NCI-H2171 treated with DMSO at 0.1 percent for 48 hours (cell line): ENCODE results near the gene ENOX1.

Source experiments
- DNase-seq: peaks from one replicate; lab custom pipeline; 2025; lab: John Stamatoyannopoulos, UW

Gene ENOX1

DNA sequence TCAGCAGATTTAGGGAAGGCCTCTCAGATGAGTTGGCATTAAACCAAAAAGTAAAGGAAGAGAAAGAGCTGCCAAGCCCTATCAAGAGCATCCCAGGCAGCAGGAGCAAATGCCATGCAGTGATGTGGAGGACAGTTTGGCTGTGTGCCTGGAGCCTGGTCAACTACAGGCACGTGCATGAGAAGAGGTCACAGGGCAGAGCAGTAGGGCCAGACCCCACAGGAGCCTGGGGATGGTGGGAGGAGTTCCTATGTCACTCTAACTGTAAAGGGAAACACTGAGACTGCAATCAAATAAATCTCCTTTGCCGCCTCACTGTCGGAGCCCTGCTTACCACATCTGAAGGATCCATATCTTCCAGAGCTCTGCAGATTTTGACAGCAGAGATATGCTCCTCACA is 240.5 kb downstream of the ENOX1 start:
- DNase-seq, result no peak

DNA sequence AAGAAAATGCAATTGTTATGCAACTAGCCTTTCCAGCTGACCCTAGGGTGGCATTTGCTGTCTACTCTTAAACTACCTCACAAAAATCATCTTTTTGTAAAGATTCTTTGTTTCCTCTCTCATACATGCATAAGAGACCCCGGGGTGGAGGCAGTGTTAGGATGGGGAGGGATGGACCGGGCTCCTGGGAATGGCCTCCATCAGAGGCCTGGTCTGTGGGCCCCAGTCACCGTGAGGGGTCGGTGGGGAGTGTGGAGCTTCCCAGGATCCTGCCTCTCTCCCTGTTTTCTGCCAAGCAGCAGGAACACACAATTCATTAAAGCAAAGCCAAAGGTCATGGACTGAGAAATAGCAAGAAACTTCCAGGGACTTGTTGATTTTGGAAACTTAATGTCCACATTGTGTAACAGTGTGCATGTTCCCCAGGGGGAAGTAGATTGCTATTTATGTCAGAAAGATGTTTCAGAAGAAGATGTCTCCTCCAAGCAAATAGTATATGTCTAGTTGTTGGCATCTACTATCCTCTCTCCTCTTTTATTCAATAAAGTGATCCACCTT is 241.4 kb downstream of the ENOX1 start:
- no peak for DNase-seq

DNA sequence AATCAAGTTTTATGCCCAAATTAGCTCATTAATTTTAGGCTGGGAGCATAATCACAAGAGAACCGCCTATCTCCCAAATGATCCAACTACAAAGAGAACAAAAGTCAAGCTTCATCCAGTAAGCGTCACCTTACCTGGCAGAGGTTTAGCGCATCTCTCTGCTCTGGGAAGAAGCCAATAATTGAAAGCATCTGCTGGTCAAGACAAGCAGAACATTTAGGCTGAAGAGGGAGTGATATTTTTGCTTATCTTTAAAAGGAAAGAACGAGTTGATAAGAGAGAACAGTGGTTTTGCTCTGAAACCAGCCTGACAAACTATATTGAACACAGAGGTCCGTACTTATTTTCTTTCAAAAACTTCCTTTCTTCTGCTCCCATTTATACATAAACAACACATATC is 242.1 kb downstream of the ENOX1 start:
- no peak for DNase-seq

DNA sequence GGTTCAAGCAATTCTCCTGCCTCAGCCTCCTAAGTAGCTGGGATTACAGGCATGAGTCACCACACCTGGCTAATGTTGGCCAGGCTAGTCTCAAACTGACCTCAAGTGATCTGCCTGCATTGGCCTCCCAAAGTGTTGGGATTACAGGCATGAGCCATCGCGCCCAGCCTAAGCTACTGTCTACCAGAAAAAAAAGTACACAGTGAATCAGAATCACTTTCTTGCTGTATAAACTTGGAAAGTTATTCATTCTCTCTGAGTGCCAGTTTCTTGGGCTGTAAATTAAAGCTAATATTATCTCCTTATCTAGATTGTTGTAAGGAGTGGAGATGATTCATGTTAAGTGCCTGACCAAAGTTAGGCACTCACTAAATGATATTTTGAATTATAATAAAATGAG is 242.8 kb downstream of the ENOX1 start:
- no peak for DNase-seq

DNA sequence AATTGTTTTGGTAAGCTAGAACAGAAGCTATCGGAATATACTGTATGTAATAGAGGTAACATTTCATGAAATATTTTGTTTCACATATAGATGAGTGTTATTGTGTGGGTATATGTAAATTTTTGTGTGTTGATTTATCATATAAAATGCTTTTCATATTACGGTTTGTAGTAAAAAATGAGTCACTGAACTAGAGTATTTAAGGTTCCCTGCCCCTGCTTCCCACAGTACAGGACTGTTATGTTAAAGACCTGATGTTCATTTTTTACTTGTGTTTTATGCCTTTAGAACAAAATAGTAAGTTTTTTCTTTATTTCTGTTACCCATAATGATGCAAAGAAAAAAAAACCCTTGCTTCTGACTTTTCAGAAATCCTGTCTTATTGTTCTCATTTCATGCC is 243.4 kb downstream of the ENOX1 start:
- no peak for DNase-seq

DNA sequence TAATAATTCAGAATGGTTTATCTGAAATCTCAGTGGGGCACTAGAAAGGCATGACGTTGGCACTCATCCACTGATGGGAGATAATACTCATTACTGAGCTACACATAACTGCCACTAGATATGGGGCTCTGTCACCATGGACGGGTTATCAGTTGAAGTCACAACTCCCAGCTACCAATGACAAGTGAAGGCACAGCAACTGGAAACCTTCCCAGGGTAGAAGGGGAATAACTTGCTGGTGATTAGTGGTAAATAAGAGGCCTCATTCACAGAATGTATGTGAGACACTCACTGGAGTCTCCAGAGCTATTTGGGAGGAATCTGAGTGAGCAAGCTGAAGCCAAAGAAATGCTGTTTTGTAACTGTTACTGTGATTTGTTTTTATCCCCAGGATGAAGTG is 249.6 kb downstream of the ENOX1 start:
- no peak for DNase-seq

DNA sequence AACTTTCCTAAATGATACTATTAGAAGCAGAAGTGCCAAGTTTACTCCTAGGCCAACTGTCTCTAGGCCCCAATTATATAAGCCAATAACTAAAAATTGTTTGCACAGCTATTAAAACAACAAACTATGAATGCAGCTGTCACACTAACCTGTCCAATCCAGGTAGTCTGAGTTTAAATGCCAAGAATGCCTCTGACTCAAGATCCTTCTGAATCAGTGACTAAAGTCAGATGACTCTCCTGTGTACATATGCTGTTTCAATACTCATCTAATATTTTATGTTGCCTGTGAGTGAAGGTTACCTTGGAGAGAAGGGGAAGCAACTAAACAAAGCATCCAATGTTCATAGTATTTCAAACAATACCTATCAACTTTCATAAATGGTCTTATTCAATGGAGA is 257.0 kb downstream of the ENOX1 start:
- no peak for DNase-seq

DNA sequence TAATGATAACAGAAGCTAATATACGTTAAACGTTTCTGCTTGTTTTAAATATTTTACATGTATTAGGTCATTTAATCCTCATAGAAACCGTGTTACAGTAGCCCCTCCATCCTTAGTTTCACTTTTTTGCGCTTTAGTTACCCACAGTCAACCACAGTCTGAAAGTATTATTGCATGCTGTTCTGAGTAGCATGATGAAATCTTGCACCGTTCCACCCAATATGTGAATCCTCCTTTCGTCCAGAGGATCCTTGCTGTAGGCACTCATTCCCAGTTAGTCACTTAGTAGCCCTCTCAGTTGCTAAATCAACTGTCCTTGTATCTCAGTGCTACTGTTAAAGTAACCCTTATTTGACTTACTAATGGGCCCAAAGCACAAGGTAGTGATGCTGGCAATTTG is 257.8 kb downstream of the ENOX1 start:
- DNase-seq, result no peak

DNA sequence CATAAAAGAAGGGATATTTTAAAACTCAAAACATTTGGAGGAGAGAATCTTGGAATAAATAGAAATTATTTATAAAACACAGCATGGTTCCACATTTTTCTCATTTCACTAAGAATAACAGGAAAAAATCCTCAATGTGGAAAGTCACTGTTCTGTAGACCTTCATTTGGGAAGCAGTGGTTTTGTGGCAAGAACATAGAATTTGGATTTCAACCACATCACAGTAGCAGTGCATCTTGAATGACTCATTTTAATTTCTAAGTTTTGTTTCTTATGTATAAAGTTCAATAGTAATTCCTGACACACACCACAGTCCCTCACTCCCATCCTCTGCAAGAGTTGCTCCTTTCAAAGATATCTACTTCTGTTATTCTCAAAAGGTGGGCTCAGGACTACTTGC is 264.0 kb downstream of the ENOX1 start:
- no peak for DNase-seq

DNA sequence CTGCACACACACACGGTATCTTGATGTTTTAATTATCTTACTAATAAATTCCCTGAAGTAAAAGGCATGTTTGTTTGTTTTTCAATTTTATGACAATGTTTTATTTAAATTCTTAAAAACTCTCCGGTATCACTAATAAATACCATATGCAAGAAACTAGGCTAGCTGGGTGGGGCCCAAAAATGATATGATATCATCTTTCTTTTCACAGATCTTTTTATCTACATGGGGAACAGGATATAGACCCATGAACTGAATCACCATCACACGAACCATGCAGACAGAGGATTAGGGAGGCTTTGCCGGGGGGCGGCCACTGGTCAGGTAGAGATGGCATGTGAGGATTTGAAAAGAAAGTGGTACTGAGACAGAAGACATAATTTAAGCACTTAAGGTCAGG is 266.4 kb downstream of the ENOX1 start:
- no peak for DNase-seq

DNA sequence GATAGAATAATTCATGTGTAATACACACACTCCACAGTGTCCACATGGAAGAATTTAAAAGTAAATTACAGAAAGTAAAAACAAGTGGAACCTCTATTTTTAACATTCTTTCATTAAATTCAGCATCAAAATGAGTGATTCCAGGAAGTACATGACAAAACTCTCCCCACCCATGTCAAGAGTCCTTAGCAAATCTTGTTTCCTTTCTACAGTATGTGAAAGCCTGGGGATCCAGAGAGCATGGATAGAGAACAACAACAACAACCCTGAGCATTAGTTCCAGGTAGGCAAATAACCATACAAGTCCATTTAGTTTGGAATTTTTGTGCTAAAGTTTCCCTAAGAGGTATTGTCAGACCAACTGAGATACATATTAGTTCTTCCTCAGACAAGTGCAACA is 267.9 kb downstream of the ENOX1 start:
- no peak for DNase-seq

DNA sequence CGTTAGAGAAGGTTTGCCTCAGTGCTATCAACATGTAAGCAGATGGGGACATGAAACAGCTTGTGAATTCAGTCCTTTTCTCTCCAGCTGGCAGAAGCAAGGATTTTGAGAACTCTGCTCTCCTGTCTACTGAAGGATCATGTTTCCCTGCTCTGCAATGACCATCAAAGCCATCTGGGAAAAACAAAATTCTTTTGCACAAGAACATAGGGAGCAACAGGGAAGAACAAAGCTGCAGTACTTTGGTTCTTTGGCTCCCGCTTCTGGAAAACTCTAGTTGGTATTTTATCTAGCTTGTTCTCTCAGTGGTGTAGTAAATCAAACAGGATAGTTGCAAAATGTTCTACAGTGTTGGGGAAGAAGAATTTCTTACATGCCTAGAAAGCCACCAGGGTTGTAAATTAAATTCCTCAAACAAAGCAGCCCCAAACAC is 270.4 kb downstream of the ENOX1 start:
- peak; percentile 87 for DNase-seq

DNA sequence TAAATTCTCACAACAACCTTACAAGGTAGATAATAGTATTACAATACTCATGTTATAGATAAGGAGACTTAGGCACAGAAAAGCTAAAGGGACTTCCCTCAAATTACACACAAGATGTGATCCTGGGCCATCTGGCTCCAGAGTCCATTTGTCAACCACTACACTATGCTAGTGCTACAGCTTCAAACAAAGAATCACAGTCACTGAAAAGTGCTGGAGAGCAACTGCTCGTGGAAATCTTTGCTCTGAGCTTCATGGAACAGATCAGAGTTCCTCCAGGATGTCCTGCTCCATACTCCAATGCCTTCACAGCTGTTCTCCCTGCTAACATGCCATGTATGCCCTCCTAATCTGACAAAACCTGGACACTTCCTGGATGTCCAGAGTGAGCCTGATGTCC is 271.2 kb downstream of the ENOX1 start:
- peak; percentile 5 for DNase-seq

DNA sequence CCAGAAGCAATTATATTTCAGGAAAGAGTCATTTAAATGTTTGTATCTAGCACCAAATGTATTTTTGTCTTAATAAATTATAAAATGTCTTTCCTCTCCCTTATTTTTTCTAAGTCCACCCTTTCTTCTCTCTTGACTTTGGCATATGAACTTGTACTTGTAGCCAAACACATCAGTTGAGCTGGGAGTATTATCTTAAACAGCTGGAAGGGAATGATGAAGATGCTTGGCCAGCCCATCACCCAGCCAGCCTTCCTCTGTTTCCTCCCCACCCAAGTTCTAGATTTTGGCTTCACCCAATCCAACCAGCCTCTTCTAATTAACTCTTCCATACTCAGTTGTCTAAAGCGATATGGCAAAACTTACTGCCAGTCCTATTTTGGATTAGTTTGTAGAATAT is 272.5 kb downstream of the ENOX1 start:
- no peak for DNase-seq

DNA sequence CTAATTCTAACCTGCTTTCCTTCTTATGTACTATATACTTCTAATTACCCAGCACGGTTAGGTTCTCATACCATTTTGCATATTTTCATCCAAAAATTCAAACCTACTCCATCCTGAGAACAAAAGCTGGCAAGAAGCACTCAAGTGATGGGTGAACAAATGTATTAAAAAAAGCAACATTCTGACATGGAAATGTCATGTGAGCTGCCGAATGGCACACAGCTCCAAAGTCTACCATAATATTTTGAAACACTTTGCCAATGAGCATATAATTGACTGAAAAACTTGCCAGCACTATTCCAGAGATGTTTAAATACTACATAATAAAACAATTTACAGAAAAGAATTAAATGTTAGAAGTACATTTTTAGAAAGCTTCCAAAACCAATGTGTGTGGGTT is 274.6 kb downstream of the ENOX1 start:
- no peak for DNase-seq

DNA sequence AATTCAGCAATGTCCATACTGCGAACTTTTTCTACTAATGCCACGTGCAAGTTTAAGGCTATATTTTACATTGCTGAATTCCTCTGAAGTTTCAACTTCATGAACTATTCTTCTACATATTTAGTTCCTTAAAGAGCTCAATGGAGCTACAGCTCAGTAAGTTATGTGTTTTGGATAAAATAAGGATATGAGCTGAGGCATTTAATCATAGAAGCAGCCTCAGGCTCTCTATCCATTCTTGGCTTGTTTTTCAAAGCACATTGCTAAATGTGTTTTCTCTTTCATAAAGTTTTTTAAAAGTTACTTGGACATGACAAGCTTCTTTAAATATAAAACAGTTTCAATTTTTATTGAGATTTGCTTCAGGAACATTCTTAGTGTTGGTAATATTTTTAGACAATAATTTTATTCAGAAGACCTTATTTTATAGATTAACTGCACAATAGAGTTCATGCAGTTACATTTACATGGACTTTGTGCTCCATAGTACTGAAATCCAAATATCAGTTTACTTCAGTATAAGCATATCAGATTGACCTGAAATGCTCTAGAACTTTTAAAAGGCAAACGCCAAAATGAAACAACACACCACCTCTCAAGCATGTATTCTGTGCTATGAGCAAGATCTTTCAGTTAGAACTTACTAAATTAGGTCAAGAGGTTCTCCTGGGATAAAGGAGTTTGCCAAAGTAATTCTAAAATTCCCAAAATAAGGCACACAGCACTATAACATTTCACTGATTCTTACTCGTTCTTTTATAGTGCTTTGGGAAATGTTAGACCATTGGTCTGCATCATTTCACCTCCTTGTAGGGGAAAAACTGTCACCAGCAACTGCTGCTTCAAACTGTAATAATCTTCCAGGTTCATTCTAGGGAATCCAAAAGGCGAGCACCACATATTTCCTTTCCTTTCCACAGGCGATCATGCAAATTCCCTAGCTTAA is 275.5 kb downstream of the ENOX1 start:
- no peak for DNase-seq

DNA sequence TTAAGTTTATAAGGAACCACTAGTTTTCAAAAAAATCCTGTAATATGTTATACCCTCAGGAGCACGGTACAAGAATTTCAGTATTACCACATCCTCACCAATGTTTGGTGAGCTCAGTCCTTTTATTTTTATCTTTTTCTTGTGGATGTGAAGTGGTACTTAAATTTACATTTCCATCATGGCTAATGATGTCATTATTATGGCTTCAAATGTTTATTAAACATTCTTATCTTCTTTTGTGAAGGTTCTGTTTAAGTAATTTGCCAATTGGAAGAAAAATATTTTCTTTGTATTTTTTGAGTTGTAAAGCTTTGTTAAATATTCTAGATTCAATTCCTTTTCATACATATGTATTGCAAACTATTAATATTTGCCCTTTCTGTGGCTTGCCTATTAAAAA is 291.0 kb downstream of the ENOX1 start:
- DNase-seq, result no peak

DNA sequence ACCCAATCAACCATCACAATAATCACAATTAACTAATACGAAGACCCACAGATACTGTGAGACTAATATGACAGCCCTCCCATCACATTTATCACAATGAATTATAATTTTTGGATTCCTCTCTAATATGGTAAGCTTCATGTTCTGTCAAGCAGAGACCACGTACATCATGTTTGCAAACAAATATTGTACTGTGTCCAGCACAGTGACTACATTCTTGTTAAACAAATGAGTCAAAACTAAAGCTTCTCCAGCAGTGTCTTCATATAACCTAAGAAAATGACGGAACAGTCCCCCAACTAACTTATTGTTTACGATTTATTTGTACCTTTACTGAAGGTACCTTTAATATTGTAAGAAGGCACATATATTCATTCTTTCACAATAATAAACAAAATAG is 292.6 kb downstream of the ENOX1 start:
- DNase-seq, result no peak

DNA sequence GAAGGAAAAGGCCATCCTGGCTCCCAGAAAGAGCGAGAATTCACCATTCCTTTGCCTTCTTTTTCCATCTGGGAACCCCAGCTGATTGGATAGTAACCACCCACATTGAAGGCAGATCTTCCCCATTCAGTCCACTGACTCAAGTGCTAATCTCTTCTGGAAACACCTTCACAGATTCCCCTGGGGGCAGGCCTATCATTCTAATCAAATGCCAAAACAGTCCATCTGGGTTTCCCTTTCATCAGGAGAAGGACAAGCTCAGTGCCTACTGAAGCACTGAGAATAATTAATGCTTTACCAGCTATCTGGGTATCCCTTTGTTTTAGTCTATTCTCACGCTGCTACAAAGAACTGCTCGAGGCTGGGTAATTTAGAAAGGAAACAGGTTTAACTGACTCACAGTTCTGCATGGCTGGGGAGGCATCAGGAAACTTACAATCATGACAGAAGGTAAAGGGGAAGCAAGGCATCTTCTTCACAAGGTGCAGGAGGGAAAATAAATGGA is 293.2 kb downstream of the ENOX1 start:
- DNase-seq, result no peak

DNA sequence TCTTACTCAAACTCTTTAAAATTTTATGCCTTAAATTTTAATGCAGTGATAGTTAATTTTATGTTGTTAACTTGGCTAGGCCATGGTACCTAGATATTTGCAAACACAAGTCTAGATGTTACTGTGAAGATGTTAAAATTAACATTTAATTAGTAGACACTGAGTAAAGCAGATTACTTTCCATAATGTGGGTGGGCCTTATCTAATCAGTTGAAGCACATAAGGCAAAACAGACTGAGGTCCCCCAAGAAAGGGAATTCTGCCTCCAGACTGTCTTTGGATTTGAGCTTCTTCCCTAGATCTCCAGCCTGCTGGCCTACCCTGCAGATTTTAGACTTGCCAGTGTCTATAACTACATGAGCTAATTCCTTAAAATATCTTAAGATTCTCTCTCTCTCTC is 294.0 kb downstream of the ENOX1 start:
- no peak for DNase-seq

DNA sequence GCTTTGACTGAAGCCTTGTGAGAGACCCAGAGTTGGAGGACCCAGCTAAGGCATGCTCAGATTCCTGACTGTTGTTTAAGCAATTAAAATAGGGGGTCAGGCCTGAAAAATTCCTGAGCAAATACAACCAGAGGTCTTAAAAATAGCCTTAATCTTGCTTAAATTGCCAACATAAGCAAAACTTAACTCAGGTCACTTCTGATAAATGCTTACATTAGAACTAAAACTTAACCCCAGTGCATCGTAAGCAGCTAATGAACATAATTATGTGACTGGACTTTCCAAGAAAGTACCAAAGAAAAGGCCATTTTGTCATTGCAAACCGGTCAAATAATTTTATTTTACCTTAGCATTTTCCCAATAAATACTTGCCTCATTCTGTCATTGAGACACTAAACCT is 294.5 kb downstream of the ENOX1 start:
- DNase-seq, result no peak

DNA sequence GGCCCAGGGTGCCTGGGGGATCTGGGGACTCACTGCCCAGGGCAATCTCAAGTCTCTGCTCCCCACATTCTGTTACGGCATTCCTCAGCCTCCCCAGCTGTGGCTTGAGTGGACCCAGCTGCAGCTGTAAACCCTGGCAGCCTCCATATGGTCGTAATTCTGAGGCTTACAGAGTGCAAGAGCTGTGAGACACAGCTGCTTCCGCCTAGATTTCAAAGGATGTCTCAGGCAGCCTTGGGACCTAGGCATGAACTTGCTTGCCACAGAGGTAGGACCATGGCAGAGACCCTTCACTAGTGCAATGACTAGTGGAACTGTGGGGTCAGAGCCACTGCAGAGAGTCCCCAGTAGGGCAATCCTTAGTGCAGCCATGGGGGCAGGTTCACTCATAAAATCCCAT is 297.5 kb downstream of the ENOX1 start:
- DNase-seq, result no peak

DNA sequence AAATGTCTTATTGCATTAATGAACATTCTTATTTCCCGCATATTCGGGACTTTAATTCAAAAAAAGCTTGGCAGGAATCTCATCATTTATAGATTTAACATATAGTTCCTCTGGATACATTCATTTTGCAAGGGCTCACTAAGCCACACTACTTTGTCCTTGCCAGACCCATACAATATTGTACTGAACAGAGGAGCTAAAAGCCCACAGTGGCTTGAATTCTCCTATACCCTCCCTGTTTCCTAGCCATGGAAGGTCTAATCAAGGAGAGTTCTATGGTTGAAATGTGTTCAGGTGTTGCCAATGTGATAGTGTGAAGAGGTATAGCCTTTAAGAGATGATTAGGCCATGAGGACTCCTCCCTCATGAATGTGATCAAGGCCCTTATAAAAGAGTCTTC is 298.9 kb downstream of the ENOX1 start:
- DNase-seq, result no peak

DNA sequence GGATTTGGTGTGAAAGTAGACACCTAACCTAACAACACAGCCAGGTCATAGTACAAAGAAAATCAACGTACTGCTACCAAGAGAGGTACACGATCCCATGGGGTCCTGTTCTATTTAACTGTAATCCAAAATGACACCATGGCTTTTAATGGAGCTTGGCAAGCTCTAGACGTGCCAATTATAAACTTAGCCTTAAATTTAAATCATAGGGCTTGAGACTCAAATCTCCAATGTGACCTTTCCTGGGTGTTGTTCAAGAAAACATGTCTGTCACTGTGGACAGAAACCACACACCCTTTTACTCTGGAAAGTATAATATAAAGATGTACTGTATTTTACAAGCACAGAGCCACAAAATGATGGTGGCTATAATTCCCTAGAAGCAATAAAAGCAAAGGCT is 299.3 kb downstream of the ENOX1 start:
- no peak for DNase-seq
